ENCODE results near the gene KIAA1191. TPM values are rescaled to one million over a fixed set of nuclear protein-coding genes. Genes with fewer than 3 reads are reported as not detected.

Gene KIAA1191
- total RNA-seq, 8 experiments from 2014 or later, result 65.1 to 111 (median 78.7) TPM

Other genes starting within 250 kb of the KIAA1191 start
- gene SIMC1, start 123.3 kb downstream of the KIAA1191 start, total RNA-seq, result 10 to 100 TPM in 7 of 8 experiments, 1 to 10 TPM in 1; 6.3 to 44.4 (median 18.5) TPM
- gene ARL10, start 3.7 kb upstream of the KIAA1191 start, total RNA-seq, result 10 to 100 TPM in 6 of 8 experiments, 1 to 10 TPM in 2; 3.6 to 24.0 (median 15.4) TPM
- 10 to 100 TPM; 14.6 to 95.0 (median 22.7) TPM for gene NOP16, start 26.8 kb upstream of the KIAA1191 start, total RNA-seq
- 100 to 1,000 TPM in 7 of 8 experiments, 10 to 100 TPM in 1; 91.0 to 169 (median 125) TPM for gene HIGD2A, start 27.0 kb upstream of the KIAA1191 start, total RNA-seq
- 100 to 1,000 TPM in 2 of 8 experiments, 10 to 100 TPM in 6; 60.6 to 245 (median 89.7) TPM for gene CLTB, start 54.8 kb upstream of the KIAA1191 start, total RNA-seq
- 10 to 100 TPM; 22.1 to 86.5 (median 44.7) TPM for gene FAF2, start 86.6 kb upstream of the KIAA1191 start, total RNA-seq
- gene RNF44, start 175.6 kb upstream of the KIAA1191 start, total RNA-seq, result 10 to 100 TPM; 16.6 to 66.4 (median 36.7) TPM
- gene CDHR2, start 187.6 kb upstream of the KIAA1191 start, total RNA-seq, result under 1 TPM in 7 of 8 experiments, not detected in 1; 0.05 to 0.96 (median 0.60) TPM
- 10 to 100 TPM in 5 of 8 experiments, 1 to 10 TPM in 3; 1.1 to 39.6 (median 29.2) TPM for gene GPRIN1, start 248.4 kb upstream of the KIAA1191 start, total RNA-seq